HepG2 (cell line): Measurements from ENCODE around the gene ANKRD44. TPM values are rescaled to one million over a fixed set of nuclear protein-coding genes. Genes with fewer than 3 reads are reported as not detected.

Experiments used
- ATAC-seq: fragments of 200-7000 bp; cut with Tn5 transposase; 3 replicates; pipeline ENCODE4 v1.9.1; 2020; ENCODE audit warnings: mild to moderate bottlenecking, moderate library complexity
- BruUV-seq: library from RNA; stranded (reverse); fragments of 400-500 nt; replicated peaks from 2 replicates; lab custom pipeline; 2021; lab: Mats Ljungman, UMichigan
- CTCF ChIA-PET: fragments of 300-600 bp; formaldehyde crosslinking; extraction: SDS; loops from one replicate; lab custom pipeline; 2021; ENCODE audit warnings: low total read pairs, inconsistent platforms, low intra/inter-chr PET ratio; lab: Yijun Ruan, JAX
- POLR2A ChIA-PET: fragments of 350-600 bp; sonication (Branson Sonifier 250); formaldehyde crosslinking; loops from one replicate; lab custom pipeline; 2020; ENCODE audit warnings: antibody characterized with exemption, inconsistent platforms; lab: Yijun Ruan, JAX
- DNase-seq: peaks from one replicate; pipeline ENCODE4 v3.0.0-alpha.2; 2015; ENCODE audit warnings: low spot score
- FAIRE-seq: peaks from 3 replicates; lab custom pipeline; 2011; peaks lifted over from hg19 to GRCh38; lab: Jason Lieb, UNC
- H2AFZ ChIP-seq: one replicate; pipeline ENCODE4 v1.6.1; 2011; ENCODE audit warnings: low read length, inconsistent platforms
- H3K27ac ChIP-seq: fragments of 300-600 bp; 3 replicates; pipeline ENCODE4 v1.8.0; 2011; ENCODE audit warnings: mixed run types, mild to moderate bottlenecking, mixed read lengths, low read length, inconsistent platforms; ENCODE audit not compliant: insufficient read depth; ENCODE audit errors: extremely low read length
- H3K27me3 ChIP-seq, 2 experiments: fragments of 200-600 bp in 1 of 2; 2 replicates in 1 of 2; 3 replicates in 1 of 2; pipeline versions ENCODE4 v1.6.0 to v1.8.0; 2011; ENCODE audit warnings: low read length in 2 of 2, mild to moderate bottlenecking in 2 of 2, moderate library complexity in 2 of 2, inconsistent platforms in 1 of 2; ENCODE audit not compliant: insufficient read depth in 2 of 2, control insufficient read depth in 1 of 2
- H3K36me3 ChIP-seq, 2 experiments: fragments of 200-600 bp in 1 of 2; replicated peaks in 1 of 2; 2 replicates in 1 of 2; 3 replicates in 1 of 2; pipeline versions ENCODE4 v1.5.1 to v1.8.0; 2011; ENCODE audit warnings: low read length in 2 of 2, inconsistent platforms in 1 of 2; ENCODE audit not compliant: insufficient read depth in 2 of 2, control insufficient read depth in 1 of 2
- H3K4me1 ChIP-seq: 2 replicates; pipeline ENCODE4 v1.5.1; 2012; ENCODE audit warnings: low read length, inconsistent platforms; ENCODE audit not compliant: insufficient read depth
- H3K4me2 ChIP-seq: 2 replicates; pipeline ENCODE4 v1.6.0; 2011; ENCODE audit warnings: low read depth, low read length, inconsistent platforms
- H3K4me3 ChIP-seq, 3 experiments: fragments of 200-600 bp in 1 of 3; sonication (generic), shearing (Covaris generic) in 1 of 3; replicated peaks in 1 of 3; 2 replicates each; pipeline ENCODE4 v1.5.1; 2011 to 2016; ENCODE audit warnings: low read length in 3 of 3, inconsistent platforms in 2 of 3, low read depth in 2 of 3, mild to moderate bottlenecking in 2 of 3, control low read depth in 1 of 3, mixed read lengths in 1 of 3; ENCODE audit not compliant: insufficient read depth in 1 of 3
- H3K79me2 ChIP-seq: one replicate; pipeline ENCODE4 v1.6.1; 2011; ENCODE audit warnings: low read length, inconsistent platforms; ENCODE audit not compliant: insufficient read depth
- H3K9ac ChIP-seq: 2 replicates; pipeline ENCODE4 v1.6.0; 2011; ENCODE audit warnings: mild to moderate bottlenecking, low read depth, low read length, inconsistent platforms; ENCODE audit not compliant: insufficient read depth
- H3K9me3 ChIP-seq: 2 replicates; pipeline ENCODE4 v1.5.1; 2012; ENCODE audit warnings: mild to moderate bottlenecking, low read length
- H4K20me1 ChIP-seq: 2 replicates; pipeline ENCODE4 v1.6.0; 2011; ENCODE audit warnings: inconsistent platforms, mild to moderate bottlenecking, low read length, moderate library complexity; ENCODE audit not compliant: insufficient read depth
- CHD4 ChIP-seq: fragments of 200-600 bp; sonication (generic); IDR thresholded peaks from 2 replicates; pipeline ENCODE4 v1.7.0; 2017; ENCODE audit warnings: mild to moderate bottlenecking, low read length, borderline replicate concordance
- HIVEP1 ChIP-seq: sonication (generic); formaldehyde crosslinking; IDR thresholded peaks from 2 replicates; pipeline ENCODE4 v1.4.0; 2020; ENCODE audit warnings: mild to moderate bottlenecking, missing genetic modification reagents
- HNRNPH1 ChIP-seq: fragments of 200-400 bp; formaldehyde crosslinking; optimal IDR thresholded peaks from 2 replicates; pipeline ENCODE3; 2017; ENCODE audit warnings: mild to moderate bottlenecking, low read depth, low read length
- NFYB ChIP-seq: sonication (generic); formaldehyde crosslinking; IDR thresholded peaks from 2 replicates; pipeline ENCODE4 v1.4.0; 2020; ENCODE audit warnings: missing genetic modification reagents
- ZBTB49 ChIP-seq: sonication (generic); formaldehyde crosslinking; IDR thresholded peaks from 2 replicates; pipeline ENCODE4 v1.4.0; 2020; ENCODE audit warnings: missing genetic modification reagents, borderline replicate concordance
- ZFP41 ChIP-seq: sonication (generic); formaldehyde crosslinking; IDR thresholded peaks from 2 replicates; pipeline ENCODE4 v1.4.0; 2020; ENCODE audit warnings: mild to moderate bottlenecking, missing genetic modification reagents, borderline replicate concordance
- ZNF547 ChIP-seq: sonication (generic); formaldehyde crosslinking; IDR thresholded peaks from 2 replicates; pipeline ENCODE4 v1.5.1; 2020; ENCODE audit warnings: mild to moderate bottlenecking, missing genetic modification reagents
- ZNF557 ChIP-seq: sonication (generic); formaldehyde crosslinking; IDR thresholded peaks from 2 replicates; pipeline ENCODE4 v1.4.0; 2020; ENCODE audit warnings: missing genetic modification reagents
- ZNF776 ChIP-seq: sonication (generic); formaldehyde crosslinking; IDR thresholded peaks from 2 replicates; pipeline ENCODE4 v1.4.0; 2020; ENCODE audit warnings: mild to moderate bottlenecking, missing genetic modification reagents
- WGBS: methylation state at CpG from one replicate; pipeline ENCODE4 v1.1.6; 2017; ENCODE audit warnings: low lambda C conversion rate; 5-methylcytosine and 5-hydroxymethylcytosine counted together
- in situ Hi-C: cut with HindIII; loops from 2 replicates; pipeline ENCODE4 v1.10.0; 2017; ENCODE audit warnings: low pct_unique_long_range_greater_than_20kb; ENCODE audit not compliant: extremely low pct_ligation_motif_present
- intact Hi-C: fragments of 100-400 bp; cut with micrococcal nuclease; formaldehyde crosslinking; loops from one replicate; pipeline ENCODE4 v1.10.0; 2022; ENCODE audit not compliant: unreplicated experiment
- polyA plus RNA-seq, 8 experiments: library from polyadenylated mRNA; depleted of rRNA in 3 of 8; stranded (reverse) in 7 of 8; unstranded in 1 of 8; fragments of >200 nt; fragmentation: Illumina TruSeq in 4 of 8; extraction: Trizol in 4 of 8; gene quantifications; 2 replicates each; pipeline versions ENCODE4 v1.2.1 to v1.2.3, GENCODE V29; 2011 to 2016; ENCODE audit warnings: low read depth in 4 of 8, missing spikeins in 1 of 8, mixed read lengths in 1 of 8; ENCODE audit not compliant: insufficient read depth in 1 of 8
- total RNA-seq, 5 experiments: library from RNA; depleted of rRNA; stranded (reverse); fragments of >200 nt; fragmentation: Illumina TruSeq; extraction: Trizol; gene quantifications; 2 replicates each; pipeline ENCODE4 v1.2.3, GENCODE V29; 2016; ENCODE audit warnings: low read depth in 1 of 5
- TF ChIP-seq, protein P1 (sequence below): sonication (generic); formaldehyde crosslinking; IDR thresholded peaks from 2 replicates; pipeline ENCODE4 v1.4.0; 2020; ENCODE audit warnings: missing genetic modification reagents
- TF ChIP-seq, protein P2 (sequence below): sonication (generic); formaldehyde crosslinking; IDR thresholded peaks from 2 replicates; pipeline ENCODE4 v1.8.0; 2022; ENCODE audit warnings: missing genetic modification reagents, mild to moderate bottlenecking, moderate library complexity, borderline replicate concordance
- TF ChIP-seq, protein P3 (sequence below): sonication (generic); formaldehyde crosslinking; conservative IDR thresholded peaks from 2 replicates; pipeline ENCODE4 v1.8.1; 2023; ENCODE audit warnings: missing genetic modification reagents

ANKRD44 gene
- total and polyA plus RNA-seq, 2 of the 13 experiments (the other 11 are each of a cell fraction or from before 2014, with no cell fraction given): 0.04 to 0.11 TPM

GRCh38 chr2:197263077-197263476 lies 47.5 kb downstream of the ANKRD44 start (continued):
- TF ChIP-seq, protein P1, sequence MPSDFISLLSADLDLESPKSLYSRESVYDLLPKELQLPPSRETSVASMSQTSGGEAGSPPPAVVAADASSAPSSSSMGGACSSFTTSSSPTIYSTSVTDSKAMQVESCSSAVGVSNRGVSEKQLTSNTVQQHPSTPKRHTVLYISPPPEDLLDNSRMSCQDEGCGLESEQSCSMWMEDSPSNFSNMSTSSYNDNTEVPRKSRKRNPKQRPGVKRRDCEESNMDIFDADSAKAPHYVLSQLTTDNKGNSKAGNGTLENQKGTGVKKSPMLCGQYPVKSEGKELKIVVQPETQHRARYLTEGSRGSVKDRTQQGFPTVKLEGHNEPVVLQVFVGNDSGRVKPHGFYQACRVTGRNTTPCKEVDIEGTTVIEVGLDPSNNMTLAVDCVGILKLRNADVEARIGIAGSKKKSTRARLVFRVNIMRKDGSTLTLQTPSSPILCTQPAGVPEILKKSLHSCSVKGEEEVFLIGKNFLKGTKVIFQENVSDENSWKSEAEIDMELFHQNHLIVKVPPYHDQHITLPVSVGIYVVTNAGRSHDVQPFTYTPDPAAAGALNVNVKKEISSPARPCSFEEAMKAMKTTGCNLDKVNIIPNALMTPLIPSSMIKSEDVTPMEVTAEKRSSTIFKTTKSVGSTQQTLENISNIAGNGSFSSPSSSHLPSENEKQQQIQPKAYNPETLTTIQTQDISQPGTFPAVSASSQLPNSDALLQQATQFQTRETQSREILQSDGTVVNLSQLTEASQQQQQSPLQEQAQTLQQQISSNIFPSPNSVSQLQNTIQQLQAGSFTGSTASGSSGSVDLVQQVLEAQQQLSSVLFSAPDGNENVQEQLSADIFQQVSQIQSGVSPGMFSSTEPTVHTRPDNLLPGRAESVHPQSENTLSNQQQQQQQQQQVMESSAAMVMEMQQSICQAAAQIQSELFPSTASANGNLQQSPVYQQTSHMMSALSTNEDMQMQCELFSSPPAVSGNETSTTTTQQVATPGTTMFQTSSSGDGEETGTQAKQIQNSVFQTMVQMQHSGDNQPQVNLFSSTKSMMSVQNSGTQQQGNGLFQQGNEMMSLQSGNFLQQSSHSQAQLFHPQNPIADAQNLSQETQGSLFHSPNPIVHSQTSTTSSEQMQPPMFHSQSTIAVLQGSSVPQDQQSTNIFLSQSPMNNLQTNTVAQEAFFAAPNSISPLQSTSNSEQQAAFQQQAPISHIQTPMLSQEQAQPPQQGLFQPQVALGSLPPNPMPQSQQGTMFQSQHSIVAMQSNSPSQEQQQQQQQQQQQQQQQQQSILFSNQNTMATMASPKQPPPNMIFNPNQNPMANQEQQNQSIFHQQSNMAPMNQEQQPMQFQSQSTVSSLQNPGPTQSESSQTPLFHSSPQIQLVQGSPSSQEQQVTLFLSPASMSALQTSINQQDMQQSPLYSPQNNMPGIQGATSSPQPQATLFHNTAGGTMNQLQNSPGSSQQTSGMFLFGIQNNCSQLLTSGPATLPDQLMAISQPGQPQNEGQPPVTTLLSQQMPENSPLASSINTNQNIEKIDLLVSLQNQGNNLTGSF (CRISPR knock-in tag): no peak

DNA sequence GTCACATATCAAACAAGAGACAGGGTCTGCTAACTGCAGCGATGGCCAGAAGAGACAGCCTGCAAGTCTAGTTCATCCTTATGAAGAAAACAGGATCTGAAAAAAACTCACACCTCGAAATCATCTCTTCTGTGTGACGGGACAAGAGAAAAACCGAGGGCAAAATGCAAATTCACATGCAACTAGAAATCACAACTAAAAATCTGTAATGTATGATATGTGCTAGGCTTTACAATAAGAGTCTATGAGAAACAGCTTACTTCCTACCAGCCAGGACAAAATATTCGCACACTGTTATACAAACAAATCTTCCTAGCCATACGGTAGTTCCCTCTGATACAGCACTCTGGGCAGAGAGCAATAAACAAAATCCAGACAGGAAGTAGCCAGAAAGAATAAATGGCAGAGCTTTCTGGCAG lies 48.8 kb downstream of the ANKRD44 start:
- Histone ChIP-seq H4K20me1 (no peaks in the 10 kb centered on the region), H3K4me1 (no peaks in the 10 kb centered on the region), H3K36me3 (no peaks in the 10 kb centered on the region), H2AFZ (no peak overlapping the region), H3K9me3 (no peaks in the 10 kb centered on the region), H3K79me2 (no peaks in the 10 kb centered on the region), H3K4me2 (no peak overlapping the region), H3K9ac (no peak overlapping the region), H3K27me3 (0 out of 5 replicates have a peak, but pooled peaks cover 0 to 8% of the 10 kb centered on the region in 2 experiments), H3K27ac (no peak overlapping the region), H3K4me3 (no peak overlapping the region)
- DNase-seq: no peak
- ChIA-PET CTCF (no interaction called here), POLR2A (no interaction called here)
- intact Hi-C loops: no loop called here
- no peak for FAIRE-seq
- no peak for ATAC-seq
- in situ Hi-C loops: no loop called here
- no TSS peak for BruUV-seq
- WGBS: 5% methylated on average over 6 of the region's 6 CpGs
- TF ChIP-seq, protein P2, sequence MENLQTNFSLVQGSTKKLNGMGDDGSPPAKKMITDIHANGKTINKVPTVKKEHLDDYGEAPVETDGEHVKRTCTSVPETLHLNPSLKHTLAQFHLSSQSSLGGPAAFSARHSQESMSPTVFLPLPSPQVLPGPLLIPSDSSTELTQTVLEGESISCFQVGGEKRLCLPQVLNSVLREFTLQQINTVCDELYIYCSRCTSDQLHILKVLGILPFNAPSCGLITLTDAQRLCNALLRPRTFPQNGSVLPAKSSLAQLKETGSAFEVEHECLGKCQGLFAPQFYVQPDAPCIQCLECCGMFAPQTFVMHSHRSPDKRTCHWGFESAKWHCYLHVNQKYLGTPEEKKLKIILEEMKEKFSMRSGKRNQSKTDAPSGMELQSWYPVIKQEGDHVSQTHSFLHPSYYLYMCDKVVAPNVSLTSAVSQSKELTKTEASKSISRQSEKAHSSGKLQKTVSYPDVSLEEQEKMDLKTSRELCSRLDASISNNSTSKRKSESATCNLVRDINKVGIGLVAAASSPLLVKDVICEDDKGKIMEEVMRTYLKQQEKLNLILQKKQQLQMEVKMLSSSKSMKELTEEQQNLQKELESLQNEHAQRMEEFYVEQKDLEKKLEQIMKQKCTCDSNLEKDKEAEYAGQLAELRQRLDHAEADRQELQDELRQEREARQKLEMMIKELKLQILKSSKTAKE (CRISPR knock-in tag): no peak
- TF ChIP-seq ZNF547 (no peak), CHD4 (no peak), ZNF557 (CRISPR knock-in tag) (no peak), ZBTB49 (CRISPR knock-in tag) (no peak), HIVEP1 (CRISPR knock-in tag) (no peak), ZFP41 (no peak), HNRNPH1 (no peak), NFYB (CRISPR knock-in tag) (no peak), ZNF776 (CRISPR knock-in tag) (no peak)
- TF ChIP-seq, protein P3, sequence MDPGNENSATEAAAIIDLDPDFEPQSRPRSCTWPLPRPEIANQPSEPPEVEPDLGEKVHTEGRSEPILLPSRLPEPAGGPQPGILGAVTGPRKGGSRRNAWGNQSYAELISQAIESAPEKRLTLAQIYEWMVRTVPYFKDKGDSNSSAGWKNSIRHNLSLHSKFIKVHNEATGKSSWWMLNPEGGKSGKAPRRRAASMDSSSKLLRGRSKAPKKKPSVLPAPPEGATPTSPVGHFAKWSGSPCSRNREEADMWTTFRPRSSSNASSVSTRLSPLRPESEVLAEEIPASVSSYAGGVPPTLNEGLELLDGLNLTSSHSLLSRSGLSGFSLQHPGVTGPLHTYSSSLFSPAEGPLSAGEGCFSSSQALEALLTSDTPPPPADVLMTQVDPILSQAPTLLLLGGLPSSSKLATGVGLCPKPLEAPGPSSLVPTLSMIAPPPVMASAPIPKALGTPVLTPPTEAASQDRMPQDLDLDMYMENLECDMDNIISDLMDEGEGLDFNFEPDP: no peak
